Mesenchymal stem cell (in vitro differentiated cells and primary cell): ENCODE results near the gene SMG7.

Experiments used
- DNase-seq: peaks from one replicate; pipeline ENCODE4 v3.0.0-alpha.2; 2013
- H2AFZ ChIP-seq: one replicate; pipeline ENCODE4 v1.6.1; 2013; ENCODE audit warnings: low read depth, mild to moderate bottlenecking, control low read depth, inconsistent platforms, low read length, moderate library complexity
- H2AK5ac ChIP-seq: 2 replicates; pipeline ENCODE4 v1.6.1; 2013; ENCODE audit warnings: low read length, moderate library complexity, mild to moderate bottlenecking, inconsistent platforms; ENCODE audit not compliant: severe bottlenecking
- H2BK120ac ChIP-seq: one replicate; pipeline ENCODE4 v1.6.1; 2013; ENCODE audit warnings: low read depth, mild to moderate bottlenecking, inconsistent platforms, low read length, moderate library complexity
- H2BK12ac ChIP-seq, 2 experiments: one replicate each; pipeline ENCODE4 v1.6.1; 2013; ENCODE audit warnings: inconsistent platforms in 2 of 2, low read length in 2 of 2, mild to moderate bottlenecking in 2 of 2, moderate library complexity in 2 of 2, control low read depth in 1 of 2
- H2BK15ac ChIP-seq: one replicate; pipeline ENCODE4 v1.6.1; 2013; ENCODE audit warnings: mild to moderate bottlenecking, low read depth, inconsistent platforms; ENCODE audit not compliant: poor library complexity, severe bottlenecking
- H2BK5ac ChIP-seq: 2 replicates; pipeline ENCODE4 v1.6.1; 2013; ENCODE audit warnings: low read depth, mild to moderate bottlenecking, low read length, control low read depth, inconsistent platforms; ENCODE audit not compliant: poor library complexity, severe bottlenecking
- H3K14ac ChIP-seq, 2 experiments: one replicate each; pipeline ENCODE4 v1.6.1; 2013; ENCODE audit warnings: inconsistent platforms in 2 of 2, low read length in 2 of 2, control low read depth in 1 of 2, mild to moderate bottlenecking in 1 of 2, moderate library complexity in 1 of 2
- H3K18ac ChIP-seq, 2 experiments: one replicate each; pipeline ENCODE4 v1.6.1; 2013; ENCODE audit warnings: inconsistent platforms in 2 of 2, low read length in 2 of 2, control low read depth in 1 of 2, low read depth in 1 of 2, mild to moderate bottlenecking in 1 of 2
- H3K23ac ChIP-seq, 2 experiments: one replicate each; pipeline ENCODE4 v1.6.1; 2013; ENCODE audit warnings: inconsistent platforms in 2 of 2, low read length in 2 of 2, mild to moderate bottlenecking in 2 of 2, moderate library complexity in 2 of 2, control low read depth in 1 of 2
- H3K27ac ChIP-seq: 2 replicates; pipeline ENCODE4 v1.5.1; 2013; ENCODE audit warnings: mild to moderate bottlenecking, moderate library complexity, low read length, control low read depth, inconsistent platforms; ENCODE audit not compliant: poor library complexity, severe bottlenecking
- H3K27me3 ChIP-seq, 2 experiments: 2 replicates each; pipeline versions ENCODE4 v1.6.1 to v1.7.0; 2013; ENCODE audit warnings: low read length in 2 of 2, mild to moderate bottlenecking in 2 of 2, moderate library complexity in 2 of 2, control low read depth in 1 of 2, inconsistent platforms in 1 of 2; ENCODE audit not compliant: control insufficient read depth in 1 of 2, insufficient read depth in 1 of 2
- H3K36me3 ChIP-seq, 2 experiments: 2 replicates each; pipeline versions ENCODE4 v1.6.1 to v1.7.0; 2013; ENCODE audit warnings: low read length in 2 of 2, control low read depth in 1 of 2, inconsistent platforms in 1 of 2, low read depth in 1 of 2, mild to moderate bottlenecking in 1 of 2; ENCODE audit not compliant: insufficient read depth in 2 of 2, control insufficient read depth in 1 of 2
- H3K4ac ChIP-seq, 2 experiments: one replicate each; pipeline ENCODE4 v1.6.1; 2013; ENCODE audit warnings: inconsistent platforms in 2 of 2, low read length in 2 of 2, mild to moderate bottlenecking in 2 of 2, moderate library complexity in 2 of 2, control low read depth in 1 of 2, low read depth in 1 of 2
- H3K4me1 ChIP-seq: 2 replicates; pipeline ENCODE4 v1.6.1; 2013; ENCODE audit warnings: low read depth, low read length, control low read depth; ENCODE audit not compliant: control insufficient read depth, insufficient read depth
- H3K4me2 ChIP-seq: 2 replicates; pipeline ENCODE4 v1.6.1; 2013; ENCODE audit warnings: low read length, mild to moderate bottlenecking, inconsistent platforms; ENCODE audit not compliant: poor library complexity, severe bottlenecking
- H3K4me3 ChIP-seq, 2 experiments: 2 replicates each; pipeline versions ENCODE4 v1.5.1 to v1.7.0; 2013; ENCODE audit warnings: low read length in 2 of 2, mild to moderate bottlenecking in 2 of 2, control low read depth in 1 of 2, low read depth in 1 of 2; ENCODE audit not compliant: insufficient read depth in 1 of 2
- H3K79me1 ChIP-seq: replicated peaks from 2 replicates; pipeline ENCODE4 v1.6.1; 2013; ENCODE audit warnings: mild to moderate bottlenecking, control low read depth, low read length, inconsistent platforms; ENCODE audit not compliant: poor library complexity, severe bottlenecking
- H3K9ac ChIP-seq: 2 replicates; pipeline ENCODE4 v1.7.0; 2013; ENCODE audit warnings: mild to moderate bottlenecking, low read length, moderate library complexity
- H3K9me3 ChIP-seq: 2 replicates; pipeline ENCODE4 v1.7.0; 2013; ENCODE audit warnings: mild to moderate bottlenecking, low read length; ENCODE audit not compliant: control insufficient read depth
- H4K8ac ChIP-seq: one replicate; pipeline ENCODE4 v1.6.1; 2013; ENCODE audit warnings: inconsistent platforms, mild to moderate bottlenecking, low read length, moderate library complexity
- H4K91ac ChIP-seq: one replicate; pipeline ENCODE4 v1.6.1; 2013; ENCODE audit warnings: mild to moderate bottlenecking, low read length, inconsistent platforms
- WGBS: methylation state at CpG from one replicate; pipeline ENCODE4 v1.1.7; 2013; ENCODE audit warnings: mixed read lengths; 5-methylcytosine and 5-hydroxymethylcytosine counted together

Gene SMG7

DNA sequence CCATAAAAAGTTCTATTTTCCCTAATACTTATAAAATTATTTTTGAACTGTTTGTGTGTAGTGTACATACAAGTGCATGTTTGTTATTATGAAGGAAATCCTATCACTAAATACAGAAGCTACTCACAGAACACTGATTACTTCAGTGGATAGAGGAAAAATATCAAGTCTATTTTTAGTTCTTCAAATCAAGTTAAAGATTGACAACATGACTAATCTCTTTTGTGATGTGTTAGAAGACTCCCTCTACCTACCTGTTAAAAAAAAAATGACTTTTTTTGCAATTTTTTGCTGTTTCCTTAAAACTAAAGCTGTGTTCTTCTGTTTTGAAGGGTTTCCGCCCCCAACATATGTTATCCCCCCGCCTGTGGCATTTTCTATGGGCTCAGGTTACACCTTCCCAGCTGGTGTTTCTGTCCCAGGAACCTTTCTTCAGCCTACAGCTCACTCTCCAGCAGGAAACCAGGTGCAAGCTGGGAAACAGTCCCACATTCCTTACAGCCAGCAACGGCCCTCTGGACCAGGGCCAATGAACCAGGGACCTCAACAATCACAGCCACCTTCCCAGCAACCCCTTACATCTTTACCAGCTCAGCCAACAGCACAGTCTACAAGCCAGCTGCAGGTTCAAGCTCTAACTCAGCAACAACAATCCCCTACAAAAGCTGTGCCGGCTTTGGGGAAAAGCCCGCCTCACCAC is 72.4 kb downstream of the SMG7 start:
- no peak overlapping the region for H2BK120ac ChIP-seq
- peak overlapping the region; percentile 36 for H2BK5ac ChIP-seq
- no peak overlapping the region for H3K18ac ChIP-seq
- H3K9ac ChIP-seq = no peak overlapping the region
- H4K91ac ChIP-seq = no peak overlapping the region
- 86% methylated on average over 5 of the region's 5 CpGs for WGBS
- no peaks in the 10 kb centered on the region for H3K9me3 ChIP-seq
- H4K8ac ChIP-seq = peak overlapping the region; percentile 2
- H3K36me3 ChIP-seq = peaks cover 12 to 89% of the 10 kb centered on the region in 2 experiments
- peak overlapping the region; percentile 76 for H3K27ac ChIP-seq
- H3K79me1 ChIP-seq = peaks cover 11% of the 10 kb centered on the region
- H2AK5ac ChIP-seq = no peak overlapping the region
- peak overlapping the region; percentile 56 for H3K4me2 ChIP-seq
- H3K4ac ChIP-seq = no peak overlapping the region
- no peak for DNase-seq
- no peak overlapping the region for H3K14ac ChIP-seq
- H3K23ac ChIP-seq = no peak overlapping the region
- H3K4me3 ChIP-seq = no peak overlapping the region
- H2BK15ac ChIP-seq = no peak overlapping the region
- H3K27me3 ChIP-seq = no peaks in the 10 kb centered on the region
- H2BK12ac ChIP-seq = no peak overlapping the region
- H3K4me1 ChIP-seq = peaks cover 4% of the 10 kb centered on the region
- no peak overlapping the region for H2AFZ ChIP-seq

DNA sequence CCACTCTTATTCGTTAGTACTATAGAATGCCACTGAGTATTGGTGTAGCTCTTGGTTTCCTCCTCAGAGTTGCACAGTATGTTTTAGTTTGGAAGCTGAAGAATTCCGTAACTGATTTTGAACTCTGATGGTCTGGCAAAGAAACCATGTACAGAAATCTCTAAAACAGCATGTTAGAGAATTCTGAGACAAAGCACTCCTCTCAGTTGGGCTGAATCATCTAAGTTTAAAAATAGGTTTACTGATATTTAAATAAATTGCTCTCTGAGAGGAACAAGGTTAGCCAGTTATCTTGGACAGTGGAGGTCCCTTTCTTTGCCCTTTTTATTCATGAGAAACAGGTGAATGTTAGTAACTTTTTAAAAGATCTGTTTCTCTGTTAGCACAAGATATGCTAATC is 74.1 kb downstream of the SMG7 start:
- Histone ChIP-seq H3K36me3 (peaks cover 12 to 90% of the 10 kb centered on the region in 2 experiments), H2BK15ac (no peak overlapping the region), H3K14ac (no peak overlapping the region), H3K4me1 (peaks cover 4% of the 10 kb centered on the region), H2BK12ac (no peak overlapping the region), H3K4ac (no peak overlapping the region), H2AFZ (no peak overlapping the region), H3K27ac (no peak overlapping the region), H3K23ac (no peak overlapping the region), H3K9me3 (no peaks in the 10 kb centered on the region), H4K91ac (no peak overlapping the region), H3K4me3 (no peak overlapping the region), H2BK5ac (no peak overlapping the region), H3K27me3 (no peaks in the 10 kb centered on the region), H3K4me2 (no peak overlapping the region), H3K79me1 (peaks cover 8% of the 10 kb centered on the region), H4K8ac (no peak overlapping the region), H3K18ac (no peak overlapping the region), H3K9ac (no peak overlapping the region), H2AK5ac (no peak overlapping the region), H2BK120ac (no peak overlapping the region)
- 83% methylated on average over 2 of the region's 2 CpGs for WGBS
- DNase-seq = no peak

DNA sequence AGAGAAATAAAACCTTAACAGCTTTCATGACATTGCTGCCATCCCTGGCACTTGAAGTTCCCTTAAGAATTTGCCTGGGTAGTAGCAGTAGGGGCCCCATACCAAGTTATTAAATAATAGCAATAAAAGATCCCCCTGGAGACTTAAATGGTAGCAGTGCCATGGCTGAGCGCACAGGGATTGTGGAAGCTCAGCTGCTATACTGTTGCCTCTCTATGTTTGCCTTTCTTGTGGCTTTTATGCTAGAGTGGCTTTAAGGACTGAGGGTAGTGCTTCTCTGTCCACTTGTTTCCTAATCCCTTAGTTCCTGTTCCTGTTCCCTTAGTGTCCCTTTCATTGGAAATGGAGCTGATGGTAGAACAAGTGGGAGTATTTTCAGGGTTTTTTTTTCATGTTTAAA is 75.8 kb downstream of the SMG7 start:
- H2BK12ac ChIP-seq = no peak overlapping the region
- no peak overlapping the region for H2BK15ac ChIP-seq
- no peak overlapping the region for H4K8ac ChIP-seq
- H3K9me3 ChIP-seq = no peaks in the 10 kb centered on the region
- H3K36me3 ChIP-seq = peaks cover 27 to 94% of the 10 kb centered on the region in 2 experiments
- H2AFZ ChIP-seq = no peak overlapping the region
- no peak overlapping the region for H2BK120ac ChIP-seq
- H3K4ac ChIP-seq = no peak overlapping the region
- no peak for DNase-seq
- H3K23ac ChIP-seq = no peak overlapping the region
- no peak overlapping the region for H3K4me2 ChIP-seq
- no peak overlapping the region for H3K14ac ChIP-seq
- H2AK5ac ChIP-seq = no peak overlapping the region
- WGBS = 100% methylated on average over 1 of the region's 1 CpG
- H3K4me3 ChIP-seq = no peak overlapping the region
- H4K91ac ChIP-seq = no peak overlapping the region
- no peak overlapping the region for H3K18ac ChIP-seq
- H2BK5ac ChIP-seq = no peak overlapping the region
- H3K27ac ChIP-seq = no peak overlapping the region
- H3K79me1 ChIP-seq = peaks cover 10% of the 10 kb centered on the region
- H3K27me3 ChIP-seq = no peaks in the 10 kb centered on the region
- H3K4me1 ChIP-seq = peaks cover 4% of the 10 kb centered on the region
- H3K9ac ChIP-seq = no peak overlapping the region

DNA sequence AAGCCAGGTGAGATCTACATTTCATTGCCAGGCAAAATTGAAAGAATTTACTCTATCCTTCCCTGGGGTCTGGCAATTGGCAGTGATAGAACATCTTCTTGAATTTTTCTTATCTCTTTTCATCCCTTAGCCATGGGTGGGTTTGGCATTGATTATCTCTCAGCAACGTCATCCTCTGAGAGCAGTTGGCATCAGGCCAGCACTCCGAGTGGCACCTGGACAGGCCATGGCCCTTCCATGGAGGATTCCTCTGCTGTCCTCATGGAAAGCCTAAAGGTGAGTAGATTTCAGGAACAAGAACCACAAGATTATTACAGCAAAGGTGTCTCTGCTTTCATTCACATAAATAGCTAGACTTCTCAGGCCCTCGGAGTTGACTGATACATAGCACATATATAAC is 78.6 kb downstream of the SMG7 start:
- no peak overlapping the region for H4K8ac ChIP-seq
- H3K4me1 ChIP-seq = no peaks in the 10 kb centered on the region
- peaks cover 29 to 99% of the 10 kb centered on the region in 2 experiments for H3K36me3 ChIP-seq
- H2AFZ ChIP-seq = no peak overlapping the region
- H3K23ac ChIP-seq = no peak overlapping the region
- H2AK5ac ChIP-seq = no peak overlapping the region
- no peak overlapping the region for H3K4ac ChIP-seq
- no peak for DNase-seq
- H2BK15ac ChIP-seq = no peak overlapping the region
- no peak overlapping the region for H3K9ac ChIP-seq
- no peak overlapping the region for H4K91ac ChIP-seq
- no peaks in the 10 kb centered on the region for H3K27me3 ChIP-seq
- H3K18ac ChIP-seq = no peak overlapping the region
- no peak overlapping the region for H2BK120ac ChIP-seq
- H3K9me3 ChIP-seq = no peaks in the 10 kb centered on the region
- H2BK5ac ChIP-seq = no peak overlapping the region
- no peak overlapping the region for H3K4me3 ChIP-seq
- H3K14ac ChIP-seq = no peak overlapping the region
- peaks cover 9% of the 10 kb centered on the region for H3K79me1 ChIP-seq
- H3K27ac ChIP-seq = no peak overlapping the region
- H2BK12ac ChIP-seq = no peak overlapping the region
- 94% methylated on average over 2 of the region's 3 CpGs for WGBS
- H3K4me2 ChIP-seq = no peak overlapping the region
